Frontal cortex (tissue), 4 donors: Measurements from ENCODE around the gene CHMP6. TPM values are rescaled to one million over a fixed set of nuclear protein-coding genes. Genes with fewer than 3 reads are reported as not detected.
"Not testable (repeated sequence)": the region's sequence is repeated elsewhere in the genome, so short reads cannot be mapped to it uniquely, and the experiment has no call there.

Experiments used
- DNase-seq, 2 donors: peaks; one replicate each; pipeline ENCODE4 v3.0.0; 2012; ENCODE audit warnings: low spot score in 2 of 2
- FAIRE-seq: peaks from 2 replicates; lab custom pipeline; 2012; peaks lifted over from hg19 to GRCh38; lab: Jason Lieb, UNC
- total RNA-seq: library from RNA; depleted of rRNA; stranded (reverse); fragments of >200 nt; gene quantifications from one replicate; pipeline ENCODE4 v1.2.3, GENCODE V29; 2014
- donor health status: control.
- donor health status: control.
- donor health status: control.

The CHMP6 gene
- total RNA-seq, 1 donor from 2014 or later: 10.2 TPM

- DNase-seq (no peak), FAIRE-seq (no peak)
Measured at GRCh38 chr17:81026266-81027036, 34.8 kb downstream of the CHMP6 start.

GRCh38 chr17:81027038-81027437 lies 35.4 kb downstream of the CHMP6 start:
- FAIRE-seq: no peak
- no peak for DNase-seq

GRCh38 chr17:81027591-81028505 lies 36.2 kb downstream of the CHMP6 start:
- no peak for FAIRE-seq

GRCh38 chr17:81028506-81028858 lies 36.8 kb downstream of the CHMP6 start:
- DNase-seq (no peak), FAIRE-seq (no peak)

More at GRCh38 chr17:81027591-81028505, 36.2 kb downstream of the CHMP6 start:
- DNase-seq: no peak

GRCh38 chr17:81029859-81030258 lies 38.2 kb downstream of the CHMP6 start:
- DNase-seq (no peak), FAIRE-seq (no peak)

- FAIRE-seq, DNase-seq: not testable (repeated sequence)
Measured at GRCh38 chr17:81030312-81030711, 38.7 kb downstream of the CHMP6 start.

GRCh38 chr17:81030741-81031565 lies 39.3 kb downstream of the CHMP6 start:
- DNase-seq: no peak
- FAIRE-seq: no peak

GRCh38 chr17:81031566-81032550 lies 40.2 kb downstream of the CHMP6 start:
- DNase-seq (no peak), FAIRE-seq (no peak)

- DNase-seq: no peak
- FAIRE-seq: no peak
Measured at GRCh38 chr17:81032641-81033480, 41.2 kb downstream of the CHMP6 start.

GRCh38 chr17:81033535-81034167 lies 42.0 kb downstream of the CHMP6 start:
- DNase-seq (no peak), FAIRE-seq (no peak)

- FAIRE-seq: no peak
Measured at GRCh38 chr17:81034168-81034777, 42.6 kb downstream of the CHMP6 start.

GRCh38 chr17:81034779-81035520 lies 43.3 kb downstream of the CHMP6 start, which contains the start of gene BAIAP2:
TSS of gene BAIAP2 (plus strand) at chr17:81035151. CDS start at chr17:81035255, 104 bp downstream.
- DNase-seq: peak; percentile 100
- FAIRE-seq: no peak

More at GRCh38 chr17:81034168-81034777, 42.6 kb downstream of the CHMP6 start:
- DNase-seq: no peak

- FAIRE-seq: no peak
- no peak for DNase-seq
Measured at GRCh38 chr17:81035521-81036196, 44.0 kb downstream of the CHMP6 start.

- no peak for FAIRE-seq
- no peak for DNase-seq
Measured at GRCh38 chr17:81036197-81036941, 44.7 kb downstream of the CHMP6 start.
